IMR-90 (cell line): Measurements from ENCODE around the gene MTMR3. TPM values are rescaled to one million over a fixed set of nuclear protein-coding genes. Genes with fewer than 3 reads are reported as not detected.

Source experiments
- ATAC-seq: fragments of 200-7000 bp; cut with Tn5 transposase; 2 replicates; pipeline ENCODE4 v1.9.1; 2020; ENCODE audit warnings: low read depth, mild to moderate bottlenecking, moderate library complexity
- BruUV-seq: library from RNA; stranded (reverse); fragments of 400-500 nt; replicated peaks from 2 replicates; lab custom pipeline; 2021; lab: Mats Ljungman, UMichigan
- CTCF ChIA-PET: fragments of 300-600 bp; formaldehyde crosslinking; extraction: SDS; loops from one replicate; lab custom pipeline; 2021; ENCODE audit warnings: antibody characterized with exemption; lab: Yijun Ruan, JAX
- POLR2A ChIA-PET: fragments of 300-600 bp; sonication (Branson Sonifier 250); formaldehyde crosslinking; loops from one replicate; lab custom pipeline; 2022; ENCODE audit warnings: antibody characterized with exemption; ENCODE audit not compliant: unreplicated experiment; lab: Charles Lee
- DNase-seq: peaks from one replicate; pipeline ENCODE4 v3.0.0; 2013
- H2AFZ ChIP-seq: replicated peaks from 2 replicates; pipeline ENCODE3; 2013; ENCODE audit warnings: low read length, mild to moderate bottlenecking; ENCODE audit not compliant: poor library complexity
- H2AK5ac ChIP-seq: 2 replicates; pipeline ENCODE4 v1.6.1; 2013; ENCODE audit warnings: low read depth, low read length, inconsistent platforms
- H2AK9ac ChIP-seq: replicated peaks from 2 replicates; pipeline ENCODE3; 2013; ENCODE audit warnings: mild to moderate bottlenecking, low read depth, low read length, moderate library complexity; ENCODE audit not compliant: poor library complexity
- H2BK120ac ChIP-seq: 2 replicates; pipeline ENCODE4 v1.6.1; 2013; ENCODE audit warnings: low read depth, low read length, inconsistent platforms
- H2BK15ac ChIP-seq: 3 replicates; pipeline ENCODE4 v1.6.1; 2013; ENCODE audit warnings: low read depth, low read length, inconsistent platforms
- H2BK20ac ChIP-seq: 2 replicates; pipeline ENCODE4 v1.6.1; 2013; ENCODE audit warnings: low read depth, mild to moderate bottlenecking, inconsistent platforms, low read length, moderate library complexity
- H2BK5ac ChIP-seq: 2 replicates; pipeline ENCODE4 v1.6.1; 2013; ENCODE audit warnings: mild to moderate bottlenecking, low read depth, low read length, inconsistent platforms; ENCODE audit not compliant: poor library complexity, severe bottlenecking
- H3K14ac ChIP-seq: replicated peaks from 2 replicates; pipeline ENCODE4 v1.6.1; 2013; ENCODE audit warnings: low read depth, low read length, inconsistent platforms
- H3K18ac ChIP-seq: 2 replicates; pipeline ENCODE4 v1.6.1; 2013; ENCODE audit warnings: low read depth, low read length, control low read depth
- H3K23ac ChIP-seq: 2 replicates; pipeline ENCODE4 v1.6.1; 2013; ENCODE audit warnings: low read depth, low read length, inconsistent platforms
- H3K27ac ChIP-seq: 2 replicates; pipeline ENCODE4 v1.5.1; 2013; ENCODE audit warnings: mild to moderate bottlenecking, control low read depth, low read length; ENCODE audit not compliant: insufficient read depth
- H3K27me3 ChIP-seq: 2 replicates; pipeline ENCODE4 v1.6.1; 2013; ENCODE audit warnings: low read length; ENCODE audit not compliant: control insufficient read depth, insufficient read depth
- H3K36me3 ChIP-seq: 2 replicates; pipeline ENCODE4 v1.6.1; 2013; ENCODE audit warnings: low read length, mixed read lengths; ENCODE audit not compliant: control insufficient read depth, insufficient read depth
- H3K4ac ChIP-seq: 2 replicates; pipeline ENCODE4 v1.6.1; 2013; ENCODE audit warnings: low read depth, low read length, inconsistent platforms
- H3K4me1 ChIP-seq: 2 replicates; pipeline ENCODE4 v1.6.1; 2013; ENCODE audit warnings: low read length, mixed read lengths; ENCODE audit not compliant: control insufficient read depth, insufficient read depth
- H3K4me2 ChIP-seq: 2 replicates; pipeline ENCODE4 v1.6.1; 2013; ENCODE audit warnings: low read depth, mild to moderate bottlenecking, control low read depth, low read length, moderate library complexity
- H3K4me3 ChIP-seq: 2 replicates; pipeline ENCODE4 v1.5.1; 2013; ENCODE audit warnings: low read depth, mild to moderate bottlenecking, control low read depth, low read length, moderate library complexity; ENCODE audit not compliant: insufficient read depth
- H3K56ac ChIP-seq: 2 replicates; pipeline ENCODE4 v1.6.1; 2013; ENCODE audit warnings: low read length, inconsistent platforms; ENCODE audit not compliant: insufficient read depth; ENCODE audit errors: extremely low read depth
- H3K79me1 ChIP-seq, 2 experiments: 2 replicates each; pipeline ENCODE4 v1.6.1; 2013; ENCODE audit warnings: low read length in 2 of 2, inconsistent platforms in 1 of 2, low read depth in 1 of 2
- H3K9ac ChIP-seq: 2 replicates; pipeline ENCODE4 v1.6.1; 2013; ENCODE audit warnings: low read depth, low read length, control low read depth
- H3K9me1 ChIP-seq: 2 replicates; pipeline ENCODE4 v1.6.1; 2013; ENCODE audit warnings: low read length, inconsistent platforms; ENCODE audit not compliant: insufficient read depth
- H3K9me3 ChIP-seq: 2 replicates; pipeline ENCODE4 v1.6.1; 2013; ENCODE audit warnings: low read length; ENCODE audit not compliant: control insufficient read depth, insufficient read depth
- H4K20me1 ChIP-seq: 2 replicates; pipeline ENCODE4 v1.6.1; 2013; ENCODE audit warnings: low read length, inconsistent platforms; ENCODE audit not compliant: insufficient read depth
- H4K5ac ChIP-seq: 2 replicates; pipeline ENCODE4 v1.6.1; 2013; ENCODE audit warnings: mild to moderate bottlenecking, low read depth, low read length, control low read depth
- H4K8ac ChIP-seq, 2 experiments: 2 replicates each; pipeline ENCODE4 v1.6.1; 2013; ENCODE audit warnings: low read depth in 2 of 2, low read length in 2 of 2, control low read depth in 1 of 2, inconsistent platforms in 1 of 2
- H4K91ac ChIP-seq: 2 replicates; pipeline ENCODE4 v1.6.1; 2013; ENCODE audit warnings: low read depth, low read length, inconsistent platforms; ENCODE audit not compliant: insufficient read depth
- BHLHE40 ChIP-seq: fragments of 150-350 bp; IDR thresholded peaks from 2 replicates; pipeline ENCODE4 v1.6.1; 2016; ENCODE audit warnings: mild to moderate bottlenecking, low read depth, low read length
- CEBPB ChIP-seq: IDR thresholded peaks from 2 replicates; pipeline ENCODE4 v1.6.1; 2012; ENCODE audit warnings: low read depth, low read length, improper control_type of control experiment
- FOS ChIP-seq: fragments of 150-350 bp; IDR thresholded peaks from 2 replicates; pipeline ENCODE4 v1.6.1; 2016; ENCODE audit warnings: low read depth, low read length
- MAZ ChIP-seq: IDR thresholded peaks from 2 replicates; pipeline ENCODE4 v1.6.1; 2012; ENCODE audit warnings: low read depth, mild to moderate bottlenecking, low read length, improper control_type of control experiment, moderate library complexity, borderline replicate concordance
- MXI1 ChIP-seq: IDR thresholded peaks from 2 replicates; pipeline ENCODE4 v1.6.1; 2012; ENCODE audit warnings: low read depth, mild to moderate bottlenecking, low read length, moderate library complexity, borderline replicate concordance
- RAD21 ChIP-seq: IDR thresholded peaks from 2 replicates; pipeline ENCODE4 v1.6.1; 2012; ENCODE audit warnings: low read length, improper control_type of control experiment
- RCOR1 ChIP-seq: IDR thresholded peaks from 2 replicates; pipeline ENCODE4 v1.6.1; 2012; ENCODE audit warnings: mild to moderate bottlenecking, low read length, improper control_type of control experiment; ENCODE audit not compliant: insufficient replicate concordance
- SMC3 ChIP-seq: fragments of 150-350 bp; IDR thresholded peaks from 2 replicates; pipeline ENCODE4 v1.6.1; 2016; ENCODE audit warnings: low read depth, mild to moderate bottlenecking, antibody characterized with exemption, low read length, moderate library complexity
- WGBS, 2 experiments: methylation state at CpG; one replicate each; pipeline versions ENCODE4 v1.1.5 to v1.1.7; 2013; ENCODE audit warnings: missing lambda C conversion rate in 2 of 2; ENCODE audit not compliant: insufficient read length in 1 of 2; ENCODE audit errors: extremely low coverage in 2 of 2; 5-methylcytosine and 5-hydroxymethylcytosine counted together
- dilution Hi-C: fragments of 300-500 bp; cut with HindIII; formaldehyde crosslinking; loops from one replicate; pipeline ENCODE4 v1.14.3; 2018; ENCODE audit warnings: low sequenced_read_pairs; ENCODE audit not compliant: unreplicated experiment
- in situ Hi-C: fragments of 300-500 bp; cut with MboI; formaldehyde crosslinking; loops from 3 replicates; pipeline ENCODE4 v1.14.3; 2019; ENCODE audit warnings: low sequenced_read_pairs, inconsistent platforms, mixed read lengths
- intact Hi-C: fragments of 100-400 bp; cut with micrococcal nuclease; formaldehyde crosslinking; loops from 2 replicates; pipeline ENCODE4 v1.10.0; 2022
- polyA plus RNA-seq, 3 experiments: library from polyadenylated mRNA; depleted of rRNA; stranded (reverse); fragments of >200 nt; gene quantifications; 2 replicates each; pipeline ENCODE4 v1.2.3, GENCODE V29; 2012; ENCODE audit warnings: low replicate concordance in 1 of 3
- total RNA-seq: library from RNA; depleted of rRNA; stranded (reverse); fragments of >200 nt; gene quantifications from 2 replicates; pipeline ENCODE4 v1.2.3, GENCODE V29; 2012

The MTMR3 gene
- total and polyA plus RNA-seq, 2 of the 4 experiments (the other 2 are of a cell fraction) = 21.3 to 29.4 TPM

- Histone ChIP-seq H4K8ac (no peak overlapping the region), H3K79me1 (no peaks in the 10 kb centered on the region), H2BK5ac (no peak overlapping the region), H2BK20ac (no peak overlapping the region), H2AK9ac (no peak overlapping the region), H3K56ac (no peak overlapping the region), H2AK5ac (no peak overlapping the region), H4K20me1 (no peaks in the 10 kb centered on the region), H4K91ac (no peak overlapping the region), H2AFZ (no peak overlapping the region), H3K14ac (no peak overlapping the region), H4K5ac (no peak overlapping the region), H3K9me1 (no peaks in the 10 kb centered on the region), H3K4ac (no peak overlapping the region), H3K4me3 (no peak overlapping the region), H3K9ac (no peak overlapping the region), H3K36me3 (no peaks in the 10 kb centered on the region), H3K9me3 (no peaks in the 10 kb centered on the region), H3K18ac (no peak overlapping the region), H3K27ac (no peak overlapping the region), H3K4me1 (0 out of 2 replicates have a peak, but pooled peaks cover 2% of the 10 kb centered on the region), H2BK120ac (no peak overlapping the region), H2BK15ac (no peak overlapping the region), H3K23ac (no peak overlapping the region), H3K27me3 (peaks cover 4% of the 10 kb centered on the region), H3K4me2 (no peak overlapping the region)
- CTCF ChIA-PET = interaction anchor here (1.1 kb wide), 1 partner anchor 134 kb away, joined by 3 read pairs; no protein-coding TSS in a partner anchor
- in situ Hi-C loops (no loop called here), dilution Hi-C loops (no loop called here), intact Hi-C loops (no loop called here)
- WGBS, 2 experiments = no CpG with 5 or more reads among the region's 5 CpGs
- DNase-seq (no peak), ATAC-seq (no peak)
- TF ChIP-seq RAD21 (no peak), MXI1 (no peak), FOS (no peak), SMC3 (no peak), CEBPB (no peak), RCOR1 (no peak), MAZ (no peak), BHLHE40 (no peak)
- BruUV-seq = no TSS peak
- POLR2A ChIA-PET = no interaction called here
These were observed 11.3 kb upstream of the MTMR3 start for GRCh38 chr22:29871684-29872083.
